ENCODE data around the gene RNASEH1. TPM values are rescaled to one million over a fixed set of nuclear protein-coding genes. Genes with fewer than 3 reads are reported as not detected.

The RNASEH1 gene
- total and polyA plus RNA-seq, 2 experiments from 2014 or later: 33.2 to 40.7 TPM

- TF ChIP-seq ZNF462 (CRISPR knock-in tag; IDR thresholded peaks at IDR 0.05): no peak
- TF ChIP-seq STAT1 (IDR thresholded peaks at IDR 0.05; ENCODE audit: unreplicated experiment): no peak
- TF ChIP-seq ETS1 (IDR thresholded peaks at IDR 0.05): no peak
- TF ChIP-seq ZNF331 (CRISPR knock-in tag; IDR thresholded peaks at IDR 0.05; ENCODE audit: low read depth): no peak
These were observed 43.6 kb upstream of the RNASEH1 start (continued) for GRCh38 chr2:3601561-3602271.

- Histone ChIP-seq H4K20me1 (replicated peaks; ENCODE audit: insufficient read depth) (no peaks in the 10 kb centered on the region), H3K4me1 (ENCODE audit: insufficient read depth) (no peaks in the 10 kb centered on the region), H3K79me2 (replicated peaks; ENCODE audit: insufficient read depth) (no peaks in the 10 kb centered on the region), H3K36me3 (ENCODE audit: insufficient read depth) (no peaks in the 10 kb centered on the region), H3K9me2 (ENCODE audit: insufficient read depth) (no peaks in the 10 kb centered on the region), H2AFZ (no peak overlapping the region), H3K4me2 (no peak overlapping the region), H3K27ac (ENCODE audit: low read depth) (no peak overlapping the region), H3K4me3 (no peak overlapping the region), H3K27me3 (ENCODE audit: insufficient read depth) (no peaks in the 10 kb centered on the region), H3F3A (replicated peaks; ENCODE audit: low read depth) (0 out of 2 replicates have a peak, but pooled peaks cover 4% of the 10 kb centered on the region)
- Mint-ChIP-seq H3K36me3 (ENCODE audit: low read depth) (no peaks in the 10 kb centered on the region), H3K4me3 (no peak overlapping the region), H3K4me1 (peaks cover 4% of the 10 kb centered on the region), H3K9me3 (no peaks in the 10 kb centered on the region; the same call in 2 of the 3 replicates), H3K27ac (no peak overlapping the region), H3K27me3 (ENCODE audit: insufficient read depth, low read depth, poor library complexity) (peaks cover 22% of the 10 kb centered on the region)
- no peak for DNase-seq (ENCODE audit: low spot score)
- ATAC-seq: no peak
- TF ChIP-seq REST (IDR thresholded peaks at IDR 0.05; ENCODE audit: unreplicated experiment) (no peak), NANOG (IDR thresholded peaks at IDR 0.05; ENCODE audit: borderline replicate concordance) (no peak), POLR2AphosphoS5 (IDR thresholded peaks at IDR 0.05; ENCODE audit: low read depth) (no peak)
These were observed 42.2 kb upstream of the RNASEH1 start for GRCh38 chr2:3600256-3600855.

Data from GM23338 (cell line).